ENCODE results near the gene CCDC178.

CCDC178 gene

DNA sequence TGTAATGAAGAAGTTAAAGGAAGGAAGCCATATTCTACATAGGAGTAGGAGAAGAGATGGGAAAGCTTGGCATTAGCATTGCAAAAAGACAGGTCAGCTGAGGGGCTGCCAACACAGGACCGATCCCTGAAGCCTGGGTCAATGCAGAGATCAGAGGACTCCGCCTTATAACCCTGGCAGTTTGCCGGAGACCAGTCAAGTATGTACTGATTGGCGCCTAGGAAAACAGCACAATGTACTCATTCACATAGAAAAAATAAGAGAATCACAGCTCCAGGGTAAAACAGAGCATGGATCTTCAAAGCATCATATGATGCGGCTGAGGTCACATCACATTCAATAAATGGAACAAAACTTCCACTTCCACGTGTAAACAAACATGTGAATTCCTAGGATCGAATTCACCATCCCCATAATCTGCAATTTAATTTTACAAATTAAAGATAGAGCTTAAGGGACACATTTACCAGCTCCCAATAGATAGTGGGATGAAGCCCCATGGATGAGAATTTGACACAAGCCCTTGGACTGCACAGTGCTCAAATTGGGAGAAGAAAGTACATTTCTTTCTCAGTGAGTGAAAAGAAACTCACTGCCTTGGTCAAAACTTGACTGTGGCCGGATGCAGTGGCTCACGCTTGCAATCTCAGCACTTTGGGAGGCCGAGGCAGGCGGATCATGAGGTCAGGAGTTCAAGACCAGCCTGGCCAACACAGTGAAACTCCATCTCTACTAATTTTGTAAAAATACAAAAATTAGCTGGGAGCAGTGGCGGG, 532.7 kb downstream of the CCDC178 start:
- Histone ChIP-seq H3F3A (ENCODE audit: insufficient read depth, low read length) (no peaks in the 10 kb centered on the region), H3K4me2 (ENCODE audit: low read length) (no peak overlapping the region), H3K9me2 (ENCODE audit: low read depth, low read length) (no peaks in the 10 kb centered on the region), H3K4me3 (ENCODE audit: low read depth, low read length, poor library complexity, severe bottlenecking) (no peak overlapping the region), H3K79me2 (ENCODE audit: insufficient read depth, low read length) (no peaks in the 10 kb centered on the region), H3K9me3 (ENCODE audit: low read length) (no peaks in the 10 kb centered on the region), H3K36me3 (ENCODE audit: insufficient read depth, low read length) (no peaks in the 10 kb centered on the region), H3K27ac (ENCODE audit: low read depth, low read length, poor library complexity, severe bottlenecking) (no peak overlapping the region), H3K4me1 (ENCODE audit: insufficient read depth, low read length, severe bottlenecking) (peaks cover 26% of the 10 kb centered on the region), H3K9ac (ENCODE audit: low read length) (no peak overlapping the region), H3K27me3 (ENCODE audit: insufficient read depth, low read length) (no peaks in the 10 kb centered on the region), H2AFZ (ENCODE audit: low read length) (no peak overlapping the region), H4K20me1 (ENCODE audit: insufficient read depth, low read length) (no peaks in the 10 kb centered on the region)
- TF ChIP-seq, protein P1, sequence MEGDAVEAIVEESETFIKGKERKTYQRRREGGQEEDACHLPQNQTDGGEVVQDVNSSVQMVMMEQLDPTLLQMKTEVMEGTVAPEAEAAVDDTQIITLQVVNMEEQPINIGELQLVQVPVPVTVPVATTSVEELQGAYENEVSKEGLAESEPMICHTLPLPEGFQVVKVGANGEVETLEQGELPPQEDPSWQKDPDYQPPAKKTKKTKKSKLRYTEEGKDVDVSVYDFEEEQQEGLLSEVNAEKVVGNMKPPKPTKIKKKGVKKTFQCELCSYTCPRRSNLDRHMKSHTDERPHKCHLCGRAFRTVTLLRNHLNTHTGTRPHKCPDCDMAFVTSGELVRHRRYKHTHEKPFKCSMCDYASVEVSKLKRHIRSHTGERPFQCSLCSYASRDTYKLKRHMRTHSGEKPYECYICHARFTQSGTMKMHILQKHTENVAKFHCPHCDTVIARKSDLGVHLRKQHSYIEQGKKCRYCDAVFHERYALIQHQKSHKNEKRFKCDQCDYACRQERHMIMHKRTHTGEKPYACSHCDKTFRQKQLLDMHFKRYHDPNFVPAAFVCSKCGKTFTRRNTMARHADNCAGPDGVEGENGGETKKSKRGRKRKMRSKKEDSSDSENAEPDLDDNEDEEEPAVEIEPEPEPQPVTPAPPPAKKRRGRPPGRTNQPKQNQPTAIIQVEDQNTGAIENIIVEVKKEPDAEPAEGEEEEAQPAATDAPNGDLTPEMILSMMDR (IDR thresholded peaks at IDR 0.05; ENCODE audit: low read length), result no peak
- no peak for TF ChIP-seq EZH2 (IDR thresholded peaks at IDR 0.05; ENCODE audit: borderline replicate concordance, low read length)

GRCh38 chr18:32907311-32907585, 533.3 kb downstream of the CCDC178 start:
- Histone ChIP-seq H3K9me2 (ENCODE audit: low read depth, low read length) (no peaks in the 10 kb centered on the region), H3F3A (ENCODE audit: insufficient read depth, low read length) (no peaks in the 10 kb centered on the region), H3K4me3 (ENCODE audit: low read depth, low read length, poor library complexity, severe bottlenecking) (no peak overlapping the region), H3K4me1 (ENCODE audit: insufficient read depth, low read length, severe bottlenecking) (peaks cover 32% of the 10 kb centered on the region), H2AFZ (ENCODE audit: low read length) (no peak overlapping the region), H4K20me1 (ENCODE audit: insufficient read depth, low read length) (no peaks in the 10 kb centered on the region), H3K36me3 (ENCODE audit: insufficient read depth, low read length) (no peaks in the 10 kb centered on the region), H3K9me3 (ENCODE audit: low read length) (no peaks in the 10 kb centered on the region), H3K9ac (ENCODE audit: low read length) (no peak overlapping the region), H3K27me3 (ENCODE audit: insufficient read depth, low read length) (no peaks in the 10 kb centered on the region), H3K27ac (ENCODE audit: low read depth, low read length, poor library complexity, severe bottlenecking) (no peak overlapping the region), H3K4me2 (ENCODE audit: low read length) (no peak overlapping the region), H3K79me2 (ENCODE audit: insufficient read depth, low read length) (no peaks in the 10 kb centered on the region)
- TF ChIP-seq, protein P1 (IDR thresholded peaks at IDR 0.05; ENCODE audit: low read length), result no peak
- TF ChIP-seq EZH2 (IDR thresholded peaks at IDR 0.05; ENCODE audit: borderline replicate concordance, low read length), result no peak

DNA sequence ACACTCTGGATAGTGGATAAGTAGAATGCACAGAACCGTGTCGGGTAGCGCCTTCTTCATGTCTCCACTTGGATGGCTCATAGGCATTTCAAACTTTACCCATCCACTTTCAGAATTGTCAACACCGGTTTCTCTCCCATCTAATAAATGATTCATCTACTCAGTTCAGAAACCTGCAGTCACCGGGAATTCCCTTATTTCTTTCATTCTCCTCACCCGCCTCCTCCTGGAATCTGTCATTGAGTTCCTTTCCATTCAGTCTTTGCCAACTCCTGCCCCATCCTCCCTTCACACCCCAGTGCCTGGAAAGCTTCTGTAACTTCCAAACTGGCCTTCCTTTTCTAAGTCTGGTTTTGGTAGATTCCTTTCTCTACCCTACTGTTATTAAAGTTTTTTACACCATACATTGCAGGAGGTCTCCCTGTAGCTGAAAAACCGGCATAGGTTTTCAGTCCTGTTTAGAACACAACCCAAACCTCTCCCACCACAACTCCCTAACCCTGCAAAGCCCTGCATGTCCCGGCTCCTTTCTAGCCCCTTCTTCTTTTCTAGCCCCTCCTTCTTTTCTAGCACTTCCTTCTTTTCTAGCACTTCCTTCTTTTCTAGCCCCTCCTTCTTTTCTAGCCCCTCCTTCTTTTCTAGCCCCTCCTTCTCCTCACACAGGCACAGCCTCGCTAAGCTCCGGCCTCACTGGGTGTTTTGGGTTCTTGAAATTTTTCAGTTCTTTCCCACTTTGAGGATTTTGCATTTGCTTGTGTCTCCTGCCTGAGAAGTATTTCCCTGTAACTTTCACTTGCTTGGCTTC, 533.8 kb downstream of the CCDC178 start:
- H4K20me1 ChIP-seq (ENCODE audit: insufficient read depth, low read length), result no peaks in the 10 kb centered on the region
- no peak overlapping the region for H3K4me2 ChIP-seq (ENCODE audit: low read length)
- H3K9me3 ChIP-seq (ENCODE audit: low read length), result no peaks in the 10 kb centered on the region
- H3K27me3 ChIP-seq (ENCODE audit: insufficient read depth, low read length), result no peaks in the 10 kb centered on the region
- H3F3A ChIP-seq (ENCODE audit: insufficient read depth, low read length), result no peaks in the 10 kb centered on the region
- TF ChIP-seq, protein P1 (IDR thresholded peaks at IDR 0.05; ENCODE audit: low read length), result no peak
- TF ChIP-seq EZH2 (IDR thresholded peaks at IDR 0.05; ENCODE audit: borderline replicate concordance, low read length), result no peak
- H2AFZ ChIP-seq (ENCODE audit: low read length), result no peak overlapping the region; the same call in 1 of the 2 replicates
- H3K79me2 ChIP-seq (ENCODE audit: insufficient read depth, low read length), result no peaks in the 10 kb centered on the region
- no peak overlapping the region for H3K27ac ChIP-seq (ENCODE audit: low read depth, low read length, poor library complexity, severe bottlenecking)
- no peak overlapping the region for H3K4me3 ChIP-seq (ENCODE audit: low read depth, low read length, poor library complexity, severe bottlenecking)
- H3K9ac ChIP-seq (ENCODE audit: low read length), result no peak overlapping the region
- peaks cover 34% of the 10 kb centered on the region for H3K4me1 ChIP-seq (ENCODE audit: insufficient read depth, low read length, severe bottlenecking)
- H3K9me2 ChIP-seq (ENCODE audit: low read depth, low read length), result no peaks in the 10 kb centered on the region
- no peaks in the 10 kb centered on the region for H3K36me3 ChIP-seq (ENCODE audit: insufficient read depth, low read length)
